ENCODE measurements around the gene RGS3.
"Not testable (repeated sequence)": the region's sequence is repeated elsewhere in the genome, so short reads cannot be mapped to it uniquely, and the experiment has no call there.

RGS3 gene

GRCh38 chr9:113547501-113547900 lies 84.0 kb downstream of the RGS3 start:
- ATAC-seq = no peak
- TF ChIP-seq OSR1 (CRISPR knock-in tag; IDR thresholded peaks at IDR 0.05) (no peak), POU6F1 (CRISPR knock-in tag; IDR thresholded peaks at IDR 0.05; ENCODE audit: borderline replicate concordance, low read depth) (no peak), ZC3H10 (CRISPR knock-in tag; IDR thresholded peaks at IDR 0.05) (no peak), ZFP3 (CRISPR knock-in tag; IDR thresholded peaks at IDR 0.05) (no peak), ESRRG (CRISPR knock-in tag; IDR thresholded peaks at IDR 0.05) (no peak), CREB5 (CRISPR knock-in tag; IDR thresholded peaks at IDR 0.05; ENCODE audit: low read depth) (no peak), PATZ1 (CRISPR knock-in tag; IDR thresholded peaks at IDR 0.05; ENCODE audit: borderline replicate concordance) (no peak), ZNF70 (CRISPR knock-in tag; IDR thresholded peaks at IDR 0.05) (no peak), ISL1 (CRISPR knock-in tag; IDR thresholded peaks at IDR 0.05) (no peak), TCF4 (CRISPR knock-in tag; IDR thresholded peaks at IDR 0.05; ENCODE audit: borderline replicate concordance) (no peak), SNAI2 (CRISPR knock-in tag; IDR thresholded peaks at IDR 0.05) (no peak), CSDC2 (CRISPR knock-in tag; IDR thresholded peaks at IDR 0.05) (no peak), RARB (CRISPR knock-in tag; IDR thresholded peaks at IDR 0.05) (no peak), CSRNP3 (CRISPR knock-in tag; IDR thresholded peaks at IDR 0.05) (no peak), TOX (CRISPR knock-in tag; IDR thresholded peaks at IDR 0.05; ENCODE audit: borderline replicate concordance) (no peak), BACH2 (CRISPR knock-in tag; IDR thresholded peaks at IDR 0.05; ENCODE audit: borderline replicate concordance) (no peak)

- TF ChIP-seq ZC3H10 (CRISPR knock-in tag; IDR thresholded peaks at IDR 0.05) = no peak
- no peak for TF ChIP-seq ESRRG (CRISPR knock-in tag; IDR thresholded peaks at IDR 0.05)
- TF ChIP-seq OSR1 (CRISPR knock-in tag; IDR thresholded peaks at IDR 0.05) = no peak
- no peak for TF ChIP-seq GLIS3 (CRISPR knock-in tag; IDR thresholded peaks at IDR 0.05)
- ATAC-seq = no peak
Observed at GRCh38 chr9:113548221-113549041, 84.9 kb downstream of the RGS3 start.

- ATAC-seq = not testable (repeated sequence)
Observed at GRCh38 chr9:113549892-113550291, 86.4 kb downstream of the RGS3 start.

GRCh38 chr9:113556877-113557593 lies 93.5 kb downstream of the RGS3 start:
- ATAC-seq = no peak
- TF ChIP-seq CREB5 (CRISPR knock-in tag; IDR thresholded peaks at IDR 0.05; ENCODE audit: low read depth) (no peak), TCF4 (CRISPR knock-in tag; IDR thresholded peaks at IDR 0.05; ENCODE audit: borderline replicate concordance) (no peak), OSR1 (CRISPR knock-in tag; IDR thresholded peaks at IDR 0.05) (no peak), GLIS3 (CRISPR knock-in tag; IDR thresholded peaks at IDR 0.05) (no peak), PPARA (CRISPR knock-in tag; IDR thresholded peaks at IDR 0.05; ENCODE audit: borderline replicate concordance) (no peak), TSHZ2 (CRISPR knock-in tag; IDR thresholded peaks at IDR 0.05) (no peak), SNAI2 (CRISPR knock-in tag; IDR thresholded peaks at IDR 0.05) (no peak), ZNF8 (CRISPR knock-in tag; IDR thresholded peaks at IDR 0.05) (no peak), ZFP3 (CRISPR knock-in tag; IDR thresholded peaks at IDR 0.05) (no peak), RARB (CRISPR knock-in tag; IDR thresholded peaks at IDR 0.05) (no peak), ESRRG (CRISPR knock-in tag; IDR thresholded peaks at IDR 0.05) (no peak), ZNF70 (CRISPR knock-in tag; IDR thresholded peaks at IDR 0.05) (no peak), ZC3H10 (CRISPR knock-in tag; IDR thresholded peaks at IDR 0.05) (no peak), ARNTL (CRISPR knock-in tag; IDR thresholded peaks at IDR 0.05; ENCODE audit: borderline replicate concordance, low read depth) (no peak), TOX (CRISPR knock-in tag; IDR thresholded peaks at IDR 0.05; ENCODE audit: borderline replicate concordance) (no peak), CSDC2 (CRISPR knock-in tag; IDR thresholded peaks at IDR 0.05) (no peak), POU6F1 (CRISPR knock-in tag; IDR thresholded peaks at IDR 0.05; ENCODE audit: borderline replicate concordance, low read depth) (no peak)
